ENCODE measurements around the gene TECPR1.
"Not testable (repeated sequence)": the region's sequence is repeated elsewhere in the genome, so short reads cannot be mapped to it uniquely, and the experiment has no call there.

GRCh38 chr7:98219382-98219781, 32.6 kb downstream of the TECPR1 start:
- not testable (repeated sequence) for TF ChIP-seq CTCF, POLR2A (IDR thresholded peaks at IDR 0.05)
